Activated CD4-positive, alpha-beta T cell treated with anti-CD3 and anti-CD28 coated beads for 24 hours (primary cell): ENCODE data around the gene ZDHHC3.

Experiments
- DNase-seq, 2 donors: peaks; one replicate each; pipeline ENCODE4 v3.0.0-alpha.2; 2020; ENCODE audit warnings: low read depth in 2 of 2

The ZDHHC3 gene

DNA sequence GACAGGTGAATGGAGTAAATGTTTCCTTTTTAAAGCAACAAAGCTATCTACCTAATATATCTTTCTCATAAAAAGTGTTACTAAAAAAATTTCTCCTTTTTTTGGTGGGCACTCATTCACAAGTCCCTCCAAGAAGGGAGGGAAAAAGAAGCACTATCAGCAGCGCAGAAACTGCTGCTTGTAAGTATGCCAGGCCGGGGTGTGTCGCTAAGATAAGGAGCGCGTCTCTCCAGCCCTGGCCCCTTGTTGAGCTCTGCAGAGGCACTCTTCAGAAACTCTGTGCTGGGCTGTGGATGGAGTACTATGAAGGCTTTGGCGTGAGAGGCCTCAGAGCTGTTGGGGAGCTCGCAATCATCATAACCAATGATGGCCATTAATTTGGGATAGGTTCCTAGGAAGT lies 49.1 kb downstream of the ZDHHC3 start:
- no peak for DNase-seq

DNA sequence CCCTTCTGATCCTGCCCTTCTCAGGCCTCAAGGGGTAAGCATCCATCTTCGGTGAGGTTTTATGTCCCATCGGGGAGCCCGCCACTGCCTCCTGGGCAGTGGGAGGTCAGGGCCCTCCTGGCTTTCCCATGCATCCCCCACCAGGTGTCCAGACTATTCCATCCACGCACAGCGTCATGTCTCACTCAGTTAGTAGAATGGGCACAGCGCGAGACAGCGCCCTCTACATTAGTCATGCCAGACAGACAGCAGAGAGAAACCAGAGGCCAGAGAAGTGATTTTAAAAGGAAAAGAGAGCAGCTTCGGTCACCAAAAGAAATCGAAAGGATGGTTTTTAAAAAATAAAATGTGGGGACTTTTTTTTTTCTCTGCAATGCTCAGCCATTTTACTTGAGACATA lies 49.8 kb downstream of the ZDHHC3 start:
- no peak for DNase-seq

DNA sequence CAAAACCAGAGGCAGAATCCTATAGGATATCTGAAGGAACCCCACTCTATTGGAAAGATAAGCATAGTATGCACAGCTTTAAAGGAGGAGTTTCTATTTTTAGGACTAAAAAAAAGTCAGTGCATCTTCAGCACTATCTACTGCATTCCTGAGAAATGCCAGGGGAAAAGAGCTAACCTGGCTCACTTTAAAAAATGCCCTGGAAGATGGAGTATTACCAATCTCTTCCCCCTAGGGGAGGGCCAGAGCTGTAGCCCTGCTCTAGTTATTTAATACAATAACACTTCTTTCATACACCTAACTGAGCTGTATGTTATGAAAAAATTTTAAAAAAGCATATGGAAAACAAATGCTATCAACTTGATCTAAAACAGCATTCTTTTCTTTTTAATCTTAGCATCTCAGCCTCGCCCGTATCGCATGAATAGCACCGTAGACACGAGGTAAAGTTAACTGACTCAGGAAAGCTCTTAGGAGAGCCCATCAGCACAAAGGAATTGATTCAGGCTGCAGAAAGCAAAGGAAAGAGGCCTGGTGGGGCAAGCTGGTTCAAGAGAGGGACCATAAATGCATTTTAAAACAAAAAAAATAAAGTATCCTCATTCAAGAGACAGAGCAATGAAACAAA lies 51.4 kb downstream of the ZDHHC3 start:
- no peak for DNase-seq

DNA sequence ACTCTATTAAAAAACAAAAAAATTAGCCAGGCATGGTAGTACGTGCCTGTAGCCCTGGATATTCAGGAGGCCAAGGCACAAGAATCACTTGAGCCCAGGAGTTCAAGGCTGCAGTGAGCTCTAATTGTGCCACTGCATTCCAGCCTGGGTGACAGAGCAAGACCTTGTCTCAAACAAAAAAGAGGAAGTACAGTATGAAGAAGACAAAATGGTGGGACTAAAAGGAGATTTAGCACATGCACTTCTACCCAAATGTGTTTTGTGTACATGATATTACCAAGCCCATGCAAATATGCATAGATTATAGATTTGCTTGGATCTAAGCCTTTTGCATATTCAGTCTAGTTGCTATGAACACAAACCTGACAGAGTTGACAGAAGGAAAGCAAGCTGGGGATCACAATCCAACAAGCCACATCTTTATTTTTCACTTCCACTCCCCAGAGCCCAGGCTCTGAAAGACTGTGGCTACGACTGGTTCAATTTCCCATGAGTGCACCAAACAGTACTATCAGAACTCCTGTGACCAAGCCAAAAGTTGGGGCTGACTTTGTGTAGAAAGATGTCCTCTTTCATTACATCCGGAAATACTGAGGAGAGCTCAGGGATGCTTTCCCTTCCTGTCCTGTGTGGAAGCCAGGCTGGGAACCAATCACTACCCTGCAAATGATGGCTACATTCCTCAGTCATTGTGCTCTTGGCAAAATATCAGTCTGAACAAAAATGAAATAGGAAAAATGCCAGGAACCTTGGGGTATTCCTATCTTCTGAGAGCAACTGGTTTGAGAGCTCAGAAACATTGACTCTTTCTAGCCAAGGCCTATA lies 52.1 kb downstream of the ZDHHC3 start:
- DNase-seq: no peak

DNA sequence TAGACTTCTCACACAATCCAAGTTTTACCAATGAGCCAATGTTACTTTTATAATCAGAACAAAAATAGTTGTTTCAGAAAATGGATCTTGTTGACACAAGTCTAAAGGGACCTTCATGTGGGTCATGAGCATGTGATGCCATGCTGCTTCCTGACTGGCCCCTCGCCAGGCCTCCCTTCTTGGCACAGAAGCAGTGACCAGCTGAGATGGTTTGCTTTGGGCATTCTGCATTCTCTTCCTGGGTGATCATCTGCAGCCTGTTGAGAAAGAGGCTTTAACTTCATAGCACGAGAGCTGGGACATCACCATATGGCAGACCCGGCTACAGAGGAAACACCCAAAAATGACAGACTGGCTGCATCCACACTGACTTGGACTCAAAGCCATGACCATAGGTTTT lies 55.9 kb downstream of the ZDHHC3 start:
- no peak for DNase-seq

DNA sequence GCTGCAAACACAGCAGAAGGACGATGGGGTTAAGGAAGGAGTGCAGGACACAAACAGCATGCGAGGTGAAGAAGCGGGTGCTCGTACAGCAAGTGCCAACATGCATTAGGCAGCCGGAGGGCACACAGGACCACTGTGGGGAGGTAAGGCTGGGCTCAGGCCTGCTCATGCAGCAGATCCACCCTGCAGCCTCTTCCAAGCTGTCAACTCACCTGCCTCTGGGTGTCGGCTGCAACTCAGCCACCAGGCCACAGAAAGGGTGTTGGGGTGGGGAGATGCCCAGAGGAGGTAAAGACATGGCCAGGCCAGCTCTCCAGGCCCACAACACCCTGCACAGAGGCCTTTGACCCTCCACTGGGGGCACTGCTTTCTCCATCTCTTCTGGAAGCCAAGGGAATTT lies 57.4 kb downstream of the ZDHHC3 start:
- DNase-seq: no peak

DNA sequence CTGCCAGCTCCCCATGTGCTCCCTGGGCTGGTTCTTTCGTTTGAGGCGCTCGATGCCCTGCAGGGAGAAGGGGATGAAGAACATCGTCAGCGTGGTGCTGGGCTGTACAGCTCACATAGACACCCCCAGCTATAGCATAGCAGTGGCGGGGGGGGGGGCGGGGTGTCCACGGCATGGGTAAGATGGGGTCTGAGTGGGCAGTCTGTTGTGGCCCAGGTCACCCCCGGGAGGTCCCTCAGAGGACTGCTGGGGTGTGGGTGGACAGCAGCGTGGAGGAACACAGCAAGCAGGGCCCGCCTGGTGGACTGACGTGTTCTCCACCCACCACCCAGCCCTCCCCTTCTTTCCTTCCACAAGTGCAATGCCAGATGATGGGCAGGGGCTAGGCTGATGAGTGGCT lies 57.9 kb downstream of the ZDHHC3 start:
- DNase-seq: no peak

DNA sequence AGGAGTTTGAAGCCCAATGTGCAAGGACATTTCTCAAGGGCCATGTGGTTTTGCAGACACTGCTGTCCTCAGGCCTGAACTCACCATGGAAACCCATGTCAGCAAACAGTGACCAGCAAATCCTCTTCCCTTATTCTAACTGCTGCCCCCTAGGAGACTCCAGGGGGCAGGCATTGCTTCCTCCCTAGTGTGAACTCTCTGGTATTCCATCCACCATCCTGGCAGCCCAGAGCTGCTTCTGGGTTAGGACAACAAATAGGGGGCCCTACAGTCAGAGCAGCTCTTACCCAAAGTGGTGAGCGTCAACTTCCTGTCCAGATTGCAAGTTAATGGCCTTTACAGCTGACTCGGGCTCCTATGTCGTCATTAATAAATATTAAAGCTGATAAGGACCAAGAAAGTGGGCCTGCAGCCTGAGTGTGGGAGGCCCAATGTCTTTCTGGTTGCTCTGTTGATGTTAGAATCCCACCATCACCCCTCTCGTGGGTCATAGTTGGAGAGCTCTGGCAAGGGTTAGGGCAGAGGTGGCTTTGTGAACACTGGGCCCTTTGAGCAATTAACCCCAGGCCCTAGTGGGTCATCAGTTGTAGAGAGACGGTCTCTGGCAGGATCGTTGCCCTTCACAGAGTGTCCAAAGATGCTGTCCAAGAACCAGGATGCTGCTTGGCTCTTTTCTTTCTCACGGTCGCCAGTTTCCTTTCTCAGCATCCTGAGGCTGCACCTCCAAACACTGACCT lies 60.1 kb downstream of the ZDHHC3 start:
- DNase-seq: no peak

DNA sequence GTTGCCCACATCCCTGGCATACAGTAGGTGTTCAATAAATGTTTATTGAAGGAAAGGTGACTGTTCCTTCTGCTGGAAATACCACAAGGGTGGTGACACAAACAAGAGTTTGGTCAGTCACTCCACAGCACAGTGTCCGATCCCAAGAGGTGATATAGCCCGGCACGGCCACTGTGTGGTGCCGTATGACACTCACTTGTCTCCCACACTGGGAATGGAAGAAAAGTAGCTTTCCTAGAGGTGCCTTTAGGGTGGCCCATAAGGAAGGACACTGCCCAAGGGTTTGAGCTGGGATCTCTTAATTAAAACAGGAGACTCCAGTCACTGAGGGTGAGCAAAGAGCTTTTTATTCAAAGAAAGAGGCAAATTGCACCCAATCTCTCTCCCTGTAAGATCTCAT lies 61.0 kb downstream of the ZDHHC3 start:
- no peak for DNase-seq

DNA sequence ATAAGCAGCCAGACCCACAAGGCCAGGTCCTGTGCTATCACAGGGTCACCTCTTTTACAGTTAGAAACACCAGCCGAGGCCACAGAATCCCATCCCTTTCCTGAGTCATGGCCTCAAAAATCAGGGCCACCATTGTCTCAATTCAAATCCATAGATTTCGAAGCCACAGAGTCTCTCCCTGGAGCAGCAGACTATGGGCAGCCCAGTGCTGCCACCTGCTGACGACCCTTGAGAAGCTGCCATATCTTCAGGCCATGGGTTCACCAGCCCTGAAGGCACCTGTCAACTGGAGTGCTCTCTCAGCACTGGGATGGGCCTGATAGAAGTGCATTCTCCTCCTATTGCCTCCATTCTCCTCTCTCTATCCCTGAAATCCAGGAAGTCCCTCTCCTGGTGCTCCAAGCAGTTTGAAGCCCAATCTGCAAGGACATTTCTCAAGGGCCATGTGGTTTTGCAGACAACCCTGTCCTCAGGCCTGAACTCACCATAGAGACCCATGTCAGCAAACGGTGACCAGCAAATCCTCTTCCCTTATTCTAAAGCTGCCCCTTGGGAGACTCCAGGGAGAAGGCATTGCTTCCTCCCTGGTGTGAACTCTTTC lies 62.0 kb downstream of the ZDHHC3 start:
- DNase-seq: peak; percentile 37 to 56

DNA sequence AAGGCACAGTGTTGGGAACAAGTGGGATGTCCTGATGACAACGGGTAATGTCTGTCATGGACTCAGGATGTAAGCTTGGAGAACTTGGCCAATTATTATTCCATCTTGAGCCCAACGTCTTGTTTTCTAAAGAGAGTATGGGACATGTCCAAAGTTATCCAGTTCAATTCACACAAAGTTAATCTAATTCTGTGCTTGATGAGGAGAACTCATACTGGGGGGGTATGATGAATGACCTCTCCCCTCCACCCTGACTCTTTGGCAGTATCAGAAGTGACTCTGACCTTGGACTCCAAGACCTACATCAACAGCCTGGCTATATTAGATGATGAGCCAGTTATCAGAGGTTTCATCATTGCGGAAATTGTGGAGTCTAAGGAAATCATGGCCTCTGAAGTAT lies 65.3 kb downstream of the ZDHHC3 start:
- no peak for DNase-seq

DNA sequence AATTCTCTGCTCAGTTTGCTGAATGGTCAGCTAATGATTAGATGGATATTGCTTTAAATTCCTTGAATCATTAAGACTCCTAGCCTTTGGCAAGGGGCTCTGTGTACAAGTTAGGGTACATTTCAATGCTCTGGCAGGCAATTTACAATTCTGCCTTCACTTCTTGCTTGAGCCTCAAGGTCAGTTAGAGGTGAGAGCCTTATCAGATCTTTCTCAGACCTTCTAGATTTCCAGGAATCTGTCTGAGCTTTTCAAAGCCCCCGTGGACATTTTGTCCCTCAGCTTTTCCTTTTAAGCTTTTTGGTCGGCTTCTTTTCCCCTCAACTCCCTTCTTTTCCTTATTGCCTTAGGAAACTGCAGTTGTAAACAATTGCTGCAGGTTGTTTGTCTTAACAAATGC lies 66.9 kb downstream of the ZDHHC3 start:
- DNase-seq: no peak

DNA sequence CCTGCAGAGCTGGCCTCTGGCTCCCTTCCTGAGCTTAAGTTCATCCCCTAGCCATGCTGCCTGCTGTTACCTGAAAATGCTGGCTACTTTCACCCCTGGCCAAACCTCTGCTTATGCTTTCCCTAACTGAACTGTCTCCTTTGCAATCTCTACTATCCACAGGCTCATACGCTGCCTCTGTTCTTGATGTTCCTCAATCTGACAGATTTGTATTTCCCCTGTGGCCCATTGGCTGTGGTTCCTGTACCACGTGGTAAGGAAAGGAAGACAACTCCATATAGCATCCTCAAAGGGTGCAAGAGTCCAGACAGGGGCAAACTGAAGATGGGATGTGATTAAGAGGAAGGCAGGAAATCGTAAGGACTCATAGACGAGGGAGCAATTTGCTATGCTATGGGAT lies 68.4 kb downstream of the ZDHHC3 start:
- DNase-seq: no peak

DNA sequence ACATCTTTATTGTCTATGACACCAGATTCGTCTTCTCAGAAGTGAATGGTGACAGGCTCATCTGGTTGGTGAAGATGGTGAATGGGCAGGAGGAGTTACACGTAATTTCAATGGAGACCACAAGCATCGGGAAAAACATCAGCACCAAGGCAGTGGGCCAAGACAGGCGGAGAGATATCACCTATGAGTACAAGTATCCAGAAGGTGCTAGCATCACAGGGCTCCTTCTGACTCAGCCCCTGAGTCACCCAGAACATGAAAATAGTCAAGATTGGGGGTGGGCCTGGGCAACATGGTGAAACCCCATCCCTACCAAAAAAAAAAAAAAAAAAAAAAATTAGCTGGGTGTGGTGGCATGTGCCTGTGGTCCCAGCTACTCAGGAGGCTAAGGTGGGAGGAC lies 69.0 kb downstream of the ZDHHC3 start:
- DNase-seq: no peak

DNA sequence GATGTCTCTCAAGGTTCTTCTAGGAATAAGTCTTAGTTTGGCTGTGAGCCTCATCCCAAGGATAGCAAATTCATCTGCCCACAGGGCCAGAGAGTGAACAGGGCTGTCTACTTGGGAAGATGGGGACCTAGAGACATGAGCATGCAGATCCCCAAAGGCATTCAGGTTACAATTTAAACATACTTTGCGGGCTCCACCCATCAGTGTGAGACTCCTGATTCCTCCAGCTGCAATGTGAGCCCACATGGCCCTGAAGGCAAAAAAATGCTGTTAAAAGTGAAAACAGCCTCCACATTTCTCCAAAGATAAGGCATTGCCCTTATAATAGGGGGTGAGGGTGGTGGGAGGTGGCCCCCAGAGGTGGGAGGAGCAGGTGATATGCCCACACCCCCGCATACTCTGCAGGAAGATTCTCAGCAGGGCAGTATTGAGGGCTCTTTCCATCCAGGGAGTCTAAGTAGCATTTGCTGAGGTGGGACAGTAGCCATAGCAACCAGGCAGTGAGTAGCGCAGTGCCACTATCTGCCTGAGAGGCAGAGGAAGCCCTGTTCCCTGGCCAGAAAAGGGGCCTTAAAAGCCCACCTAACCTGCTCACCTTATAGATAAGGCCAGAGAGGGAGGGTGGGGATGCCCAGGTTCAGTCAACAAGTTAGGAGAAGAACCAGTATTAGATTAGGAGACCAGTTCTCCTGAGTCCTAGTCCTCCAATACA lies 70.4 kb downstream of the ZDHHC3 start:
- DNase-seq: no peak

DNA sequence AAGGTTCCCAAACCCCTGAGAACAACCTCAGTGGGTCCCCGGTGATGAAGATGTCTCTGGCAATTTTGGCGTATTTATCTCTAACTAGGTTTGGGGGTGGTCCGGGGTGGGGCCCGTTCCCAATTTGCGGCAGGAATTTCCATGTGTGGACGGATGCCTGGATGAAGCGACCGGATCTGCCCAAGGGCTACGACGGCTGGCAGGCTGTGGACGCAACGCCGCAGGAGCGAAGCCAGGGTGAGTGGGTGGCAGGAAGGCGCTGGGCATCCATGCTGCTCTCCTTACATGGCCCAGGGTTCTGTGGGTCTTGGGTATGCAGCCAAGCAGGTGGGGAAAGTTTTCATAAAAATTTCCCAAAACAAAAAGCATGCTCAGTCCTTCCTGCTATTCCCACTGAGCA lies 72.2 kb downstream of the ZDHHC3 start:
- no peak for DNase-seq

DNA sequence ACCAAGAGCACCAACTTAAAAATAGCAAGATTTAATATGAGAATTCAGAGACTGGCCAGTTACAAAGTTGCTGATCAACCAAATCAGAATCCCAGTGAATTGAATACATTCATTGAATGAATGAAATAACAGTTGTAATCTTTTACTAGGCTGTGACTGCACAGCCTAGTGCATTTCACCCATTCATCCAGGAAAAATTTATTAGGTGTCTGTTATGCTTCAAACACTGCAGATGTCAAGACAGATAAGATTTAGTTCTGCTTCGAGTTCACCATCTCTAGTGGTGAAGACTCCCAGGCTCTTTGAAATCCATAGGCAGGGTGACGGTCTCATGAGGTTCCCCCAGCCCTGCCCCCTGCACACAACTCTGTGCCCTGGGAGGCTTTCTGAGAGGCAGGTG lies 72.7 kb downstream of the ZDHHC3 start:
- DNase-seq: no peak

DNA sequence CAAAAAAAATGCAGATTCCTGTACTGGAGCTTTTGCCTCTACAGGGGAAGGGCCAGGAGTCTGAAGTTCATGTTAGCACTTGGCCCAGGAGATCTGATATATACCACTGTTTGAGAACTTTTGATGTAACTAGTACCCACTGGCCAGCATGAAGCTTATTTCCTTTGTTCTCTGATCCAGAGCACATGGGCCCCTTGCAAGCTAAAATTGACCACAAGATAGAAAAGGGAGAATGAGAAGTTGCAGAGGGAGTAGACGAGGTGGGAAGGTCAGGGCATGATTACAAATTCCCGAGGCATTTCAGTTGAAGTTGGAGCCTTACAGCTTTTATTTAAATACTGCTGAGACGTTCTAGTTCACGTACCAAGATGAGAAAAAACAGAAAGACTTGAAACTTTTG lies 73.3 kb downstream of the ZDHHC3 start:
- DNase-seq: no peak

DNA sequence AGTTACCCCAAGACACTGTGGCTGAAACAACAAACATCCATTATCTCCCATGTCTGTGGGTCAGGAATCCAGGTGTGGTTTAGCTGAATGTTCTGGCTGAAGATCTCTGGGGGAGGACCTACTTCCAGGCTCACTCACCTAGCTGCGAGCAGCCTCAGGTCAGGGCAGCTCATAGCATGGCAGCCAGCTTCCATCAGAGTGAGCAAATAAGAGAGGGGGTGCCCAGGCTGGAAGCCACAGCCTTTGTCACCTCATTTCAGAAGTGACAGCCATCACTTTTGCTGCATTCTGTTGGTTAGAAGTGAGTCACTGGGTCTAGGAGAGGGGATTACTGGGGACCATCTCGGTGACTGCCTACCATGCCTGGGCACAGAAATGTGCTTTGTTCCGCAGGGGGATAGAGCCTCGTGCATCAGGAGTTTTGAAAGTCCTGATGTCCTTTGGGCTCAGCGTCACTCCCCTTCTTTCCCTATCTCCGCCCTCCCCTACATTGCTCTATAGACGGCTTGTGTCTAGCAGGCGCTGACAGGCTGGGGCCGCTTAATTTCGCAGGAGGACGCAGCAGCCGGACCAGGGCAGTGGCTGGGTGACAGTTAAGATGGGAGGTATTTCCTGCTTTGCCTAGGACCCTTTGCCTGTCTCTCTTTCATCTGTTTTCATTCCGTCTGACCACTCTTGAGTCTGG lies 76.1 kb downstream of the ZDHHC3 start:
- DNase-seq: no peak

DNA sequence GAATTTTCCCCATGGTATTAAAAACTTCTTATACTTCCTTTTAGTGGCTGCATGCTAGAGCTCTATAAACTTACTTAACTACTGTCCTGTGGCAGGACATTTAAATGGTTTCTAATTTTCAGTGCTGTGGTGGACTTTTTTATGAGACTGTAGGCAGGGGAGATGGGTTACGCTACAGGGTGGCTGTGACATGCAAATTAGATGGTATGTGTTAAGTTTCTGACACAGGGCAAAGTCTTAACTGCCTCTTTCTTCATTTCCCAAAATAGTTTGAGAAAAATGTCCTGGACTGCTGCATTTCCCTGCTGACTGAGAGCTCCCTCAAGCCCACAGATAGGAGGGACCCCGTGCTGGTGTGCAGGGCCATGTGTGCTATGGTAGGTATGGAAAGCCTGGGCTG lies 79.5 kb downstream of the ZDHHC3 start:
- no peak for DNase-seq

DNA sequence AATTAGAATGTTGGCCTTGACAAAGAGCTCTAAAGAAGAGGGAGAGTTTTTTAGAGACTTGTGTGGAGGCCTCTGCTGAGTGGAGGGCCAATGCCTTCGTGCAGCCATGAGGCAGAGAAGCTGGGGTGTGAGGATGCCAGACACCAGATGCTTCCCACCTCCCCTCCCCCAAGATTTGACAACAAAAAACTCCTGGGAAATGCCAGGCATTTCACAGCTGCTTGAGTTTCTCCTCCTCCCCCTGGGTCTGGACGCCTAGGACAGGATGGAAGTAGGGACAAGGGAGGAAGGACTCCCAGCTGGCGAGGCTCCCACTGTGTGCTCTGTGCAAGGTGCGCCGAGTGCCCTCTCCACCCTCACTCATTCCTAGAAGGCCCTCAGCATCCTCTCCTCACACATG lies 81.5 kb downstream of the ZDHHC3 start:
- DNase-seq: no peak
